ENCODE data around the gene ITGAE.
A peak's percentile ranks its signal among the peaks of the same experiment; 100 is the strongest.
"Not testable (repeated sequence)": the region's sequence is repeated elsewhere in the genome, so short reads cannot be mapped to it uniquely, and the experiment has no call there.

The ITGAE gene

DNA sequence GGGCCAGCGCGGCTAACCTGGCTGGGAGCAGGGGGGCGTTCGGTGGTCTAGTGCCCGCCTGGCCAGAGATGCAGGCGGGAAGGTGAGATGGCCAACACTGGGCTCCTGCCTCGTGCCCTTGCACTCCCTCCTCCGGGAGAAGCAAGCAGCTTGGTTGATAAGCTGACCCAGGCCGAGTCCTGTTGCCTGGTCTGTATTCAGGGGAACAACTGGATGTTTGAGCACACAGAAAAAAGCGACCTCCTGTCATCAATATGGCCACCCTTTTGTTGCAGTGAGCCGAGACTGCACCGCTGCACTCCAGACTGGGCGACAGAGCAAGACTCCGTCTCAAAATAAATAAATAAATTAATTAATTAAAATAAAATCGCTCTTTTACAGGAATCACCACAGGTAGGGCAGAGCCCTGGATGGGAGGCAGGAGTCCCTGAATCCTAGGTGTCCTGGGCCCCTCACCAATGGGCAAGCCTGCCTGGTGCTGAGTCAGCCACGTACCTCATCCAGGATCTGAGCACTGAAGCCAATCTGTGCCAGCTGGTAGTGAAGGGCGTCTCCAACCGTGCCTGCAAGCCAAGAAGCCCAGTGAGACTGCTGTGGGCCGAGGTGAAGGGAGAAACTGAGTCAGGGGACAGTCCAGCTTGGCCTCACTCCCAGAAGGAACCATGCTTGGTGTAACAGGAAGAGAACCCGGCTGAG, 45.5 kb downstream of the ITGAE start:
- DNase-seq = no peak

GRCh38 chr17:3754458-3755334, 46.3 kb downstream of the ITGAE start:
- DNase-seq = peak; percentile 45

GRCh38 chr17:3754066-3754457, 46.9 kb downstream of the ITGAE start:
- no peak for DNase-seq

DNA sequence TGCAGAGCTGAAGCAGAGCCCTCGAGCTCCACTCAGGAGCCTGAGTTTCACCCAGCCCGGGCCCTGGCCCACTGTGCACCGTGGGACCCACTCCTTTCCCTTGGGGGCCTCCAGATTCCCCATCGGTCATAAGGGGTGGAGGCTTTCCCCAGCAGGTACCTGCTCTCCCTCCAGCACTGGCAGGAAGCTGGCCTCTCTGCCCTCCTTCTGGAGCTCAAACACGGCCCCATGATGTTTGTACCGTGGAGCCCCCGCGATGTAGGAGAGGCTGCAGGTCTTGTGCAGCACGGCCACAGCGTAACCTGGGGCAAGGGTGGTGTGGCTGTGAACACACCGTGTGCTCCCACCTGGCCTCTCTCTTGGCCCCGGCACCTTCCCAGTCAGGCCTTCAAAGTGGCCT, 47.4 kb downstream of the ITGAE start:
- no peak for DNase-seq

GRCh38 chr17:3751836-3752235, 49.2 kb downstream of the ITGAE start:
- no peak for DNase-seq

DNA sequence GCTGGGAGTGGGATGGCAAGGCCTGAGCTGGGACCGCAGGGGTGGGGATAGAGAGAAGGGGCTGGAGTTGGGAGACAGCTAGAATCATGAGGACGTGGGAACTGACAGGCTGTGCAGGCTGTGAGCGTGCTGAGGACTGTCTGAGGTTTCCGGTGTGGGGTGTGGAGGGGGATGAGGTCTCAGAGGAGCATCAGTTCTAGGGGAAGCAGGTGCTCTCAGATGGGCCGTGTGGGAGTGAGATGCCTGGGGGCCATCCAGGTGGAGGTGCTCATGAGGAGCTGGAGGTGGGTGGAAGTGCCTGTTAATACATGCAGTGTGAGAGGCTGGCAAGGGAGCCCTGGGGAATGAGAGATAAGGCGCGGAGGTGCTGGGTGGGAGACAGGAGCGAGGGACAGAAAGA, 50.1 kb downstream of the ITGAE start:
- no peak for DNase-seq

DNA sequence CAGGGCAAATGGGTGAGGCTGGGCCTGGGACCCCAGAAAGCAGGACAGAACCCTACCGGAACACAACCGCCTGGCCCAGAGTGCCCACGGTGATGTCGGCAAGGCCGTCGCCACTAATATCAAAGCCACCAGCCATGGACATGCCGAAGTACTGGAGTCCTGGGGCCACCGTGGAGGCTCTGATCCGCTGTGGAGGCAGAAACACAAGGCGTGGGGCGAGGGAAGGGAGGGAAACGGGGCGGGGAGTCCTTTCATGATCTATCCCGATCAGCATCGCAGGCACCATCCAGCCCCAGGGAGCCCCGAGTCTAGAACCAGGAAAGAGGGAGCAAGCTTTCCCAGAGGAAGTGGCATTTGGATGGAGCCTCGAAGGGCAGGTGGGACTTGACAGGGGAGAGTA, 50.7 kb downstream of the ITGAE start:
- no peak for DNase-seq

DNA sequence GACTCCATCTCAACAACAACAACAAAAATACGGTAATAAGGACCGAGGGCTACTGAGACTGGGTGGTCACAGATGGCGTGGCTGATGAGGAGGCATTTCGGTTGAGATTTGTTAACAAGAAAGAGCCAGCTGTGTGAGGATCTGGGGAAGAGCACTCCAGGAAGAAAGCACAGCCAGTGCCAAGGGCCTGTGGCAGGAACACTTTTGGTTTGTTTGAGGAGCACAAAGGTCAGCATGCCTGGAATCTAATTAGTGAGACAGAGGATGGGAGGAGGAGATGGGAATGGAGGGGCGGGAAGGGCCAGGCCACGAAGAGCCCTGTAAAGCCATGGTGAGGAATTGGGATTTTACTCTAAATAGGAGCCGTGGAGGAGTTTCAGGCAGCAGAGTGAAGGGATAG, 52.4 kb downstream of the ITGAE start:
- no peak for DNase-seq

- no peak for DNase-seq
Observed at GRCh38 chr17:3747805-3748204, 53.2 kb downstream of the ITGAE start.

- no peak for DNase-seq
Observed at GRCh38 chr17:3745071-3745470, 55.9 kb downstream of the ITGAE start.

DNA sequence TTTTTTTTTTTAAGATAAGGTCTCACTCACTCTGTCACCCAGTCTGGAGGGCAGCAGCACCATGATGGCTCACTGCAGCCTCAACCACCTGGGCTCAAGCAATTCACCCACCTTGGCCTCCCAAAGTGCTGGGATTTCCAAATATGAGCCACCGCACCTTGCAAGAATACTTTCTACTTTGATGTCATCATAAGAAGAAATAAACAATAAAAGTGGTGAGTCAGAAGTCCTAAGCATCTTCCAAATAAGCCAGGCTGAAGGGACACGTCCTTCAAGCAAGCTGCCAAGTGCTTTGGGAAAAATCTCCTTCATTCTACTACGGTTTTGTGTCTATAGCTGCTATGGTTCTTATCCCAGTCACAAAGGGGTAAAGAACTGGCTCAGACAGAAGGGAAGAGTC, 57.0 kb downstream of the ITGAE start:
- DNase-seq = no peak

GRCh38 chr17:3740611-3741073, 60.3 kb downstream of the ITGAE start:
- no peak for DNase-seq

DNA sequence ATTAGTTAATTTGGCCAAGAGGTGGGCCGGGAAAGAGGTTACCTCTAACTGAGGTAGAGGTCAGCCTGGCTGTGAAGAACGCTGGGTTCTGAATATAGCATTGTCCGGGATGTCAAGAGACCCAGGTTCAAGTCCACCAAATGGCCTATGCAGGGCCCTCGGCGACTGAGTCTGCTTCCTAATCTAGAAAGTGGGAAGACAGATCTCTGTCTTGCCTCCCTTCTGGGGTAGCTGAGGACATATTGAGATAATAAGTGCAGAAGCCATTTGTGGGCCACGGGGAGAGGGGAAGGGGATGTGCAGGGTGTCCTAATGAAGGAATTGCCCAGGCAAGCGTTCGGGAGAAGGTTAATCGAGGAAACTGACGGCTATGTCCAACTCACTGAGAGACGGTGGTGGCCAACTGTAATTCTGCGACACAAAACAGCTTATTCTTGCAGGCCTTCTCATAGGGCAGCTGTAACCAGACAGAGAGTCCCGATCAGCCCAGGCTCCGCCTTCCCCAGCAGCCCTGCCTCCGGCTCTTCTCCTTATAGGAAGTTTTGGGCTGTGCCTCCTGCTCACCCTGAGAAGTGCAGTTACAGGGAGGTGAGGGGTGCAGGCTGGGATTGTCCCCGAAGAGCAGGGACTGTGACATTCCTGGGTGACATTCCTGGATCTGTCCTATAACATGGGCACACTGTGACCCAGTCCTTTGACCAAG, 61.4 kb downstream of the ITGAE start:
- DNase-seq = no peak

DNA sequence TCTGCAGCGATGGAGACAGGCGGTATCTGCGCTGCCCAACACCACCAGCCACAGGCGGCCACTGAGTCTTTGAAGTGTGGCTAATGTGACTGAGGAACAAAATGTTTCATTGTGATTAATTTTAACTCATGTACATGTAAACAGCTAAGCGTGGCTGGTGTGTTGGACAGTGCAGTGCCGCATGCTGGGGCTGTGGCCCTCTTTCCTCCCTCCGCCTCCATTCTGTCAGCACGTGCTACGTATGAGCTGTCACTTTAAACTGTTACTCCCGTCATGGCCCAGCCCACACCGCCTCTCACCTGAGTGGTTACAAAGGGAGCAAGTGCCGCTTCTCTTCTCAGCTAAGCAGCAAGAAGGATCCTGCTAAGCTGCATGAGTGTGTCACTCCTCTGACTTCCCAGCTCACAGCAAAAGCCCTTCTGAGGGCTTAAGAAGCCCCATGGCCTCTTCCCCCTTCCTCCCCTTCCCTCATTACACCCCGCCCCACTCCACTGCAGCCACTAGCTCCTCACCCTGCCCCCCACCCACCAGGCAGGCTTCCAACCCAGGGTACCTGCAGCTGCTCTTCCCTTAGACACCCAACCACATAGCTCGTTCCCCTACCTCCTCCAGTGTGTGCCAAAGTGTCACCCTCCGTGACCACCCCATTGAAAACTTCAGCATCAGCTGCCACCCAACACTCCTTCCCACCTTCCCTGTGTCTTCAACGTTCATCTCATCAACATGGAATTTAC, 62.3 kb downstream of the ITGAE start:
- no peak for DNase-seq

DNA sequence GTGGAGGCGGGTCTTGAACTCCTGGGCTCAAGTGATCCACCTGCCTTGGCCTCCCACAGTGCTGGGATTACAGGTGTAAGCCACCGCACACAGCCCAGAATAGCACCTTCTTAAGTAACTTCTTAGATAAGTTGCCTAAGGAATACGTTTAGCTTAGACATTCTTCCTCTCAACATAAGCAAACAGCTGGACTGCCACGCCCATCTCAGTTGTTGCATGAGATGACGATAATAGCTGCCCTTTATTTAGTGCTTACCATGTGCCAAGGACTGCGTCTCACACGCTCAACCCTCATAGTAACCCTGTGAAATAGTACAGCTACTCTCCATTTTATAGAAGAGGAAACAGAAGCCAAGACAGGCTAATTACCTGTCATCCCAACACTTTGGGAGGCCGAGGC, 65.5 kb downstream of the ITGAE start:
- DNase-seq = no peak

DNA sequence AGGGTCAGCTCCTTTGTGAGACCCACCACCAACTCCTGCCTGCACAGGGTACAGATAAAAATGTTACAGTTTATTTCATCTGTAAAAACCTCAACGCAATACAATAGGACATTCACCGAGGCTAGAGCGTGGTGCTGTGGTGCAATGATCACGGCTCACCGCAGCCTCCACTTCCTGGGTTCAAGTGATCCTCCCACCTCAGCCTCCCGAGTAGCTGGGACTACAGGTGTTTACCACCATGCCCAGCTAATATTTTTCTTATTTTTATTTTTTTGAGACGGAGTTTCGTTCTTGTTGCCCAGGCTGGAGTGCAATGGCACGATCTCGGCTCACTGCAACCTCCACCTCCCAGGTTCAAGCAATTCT, 66.1 kb downstream of the ITGAE start:
- DNase-seq = not testable (repeated sequence)

GRCh38 chr17:3732210-3732621, 68.8 kb downstream of the ITGAE start:
- no peak for DNase-seq

DNA sequence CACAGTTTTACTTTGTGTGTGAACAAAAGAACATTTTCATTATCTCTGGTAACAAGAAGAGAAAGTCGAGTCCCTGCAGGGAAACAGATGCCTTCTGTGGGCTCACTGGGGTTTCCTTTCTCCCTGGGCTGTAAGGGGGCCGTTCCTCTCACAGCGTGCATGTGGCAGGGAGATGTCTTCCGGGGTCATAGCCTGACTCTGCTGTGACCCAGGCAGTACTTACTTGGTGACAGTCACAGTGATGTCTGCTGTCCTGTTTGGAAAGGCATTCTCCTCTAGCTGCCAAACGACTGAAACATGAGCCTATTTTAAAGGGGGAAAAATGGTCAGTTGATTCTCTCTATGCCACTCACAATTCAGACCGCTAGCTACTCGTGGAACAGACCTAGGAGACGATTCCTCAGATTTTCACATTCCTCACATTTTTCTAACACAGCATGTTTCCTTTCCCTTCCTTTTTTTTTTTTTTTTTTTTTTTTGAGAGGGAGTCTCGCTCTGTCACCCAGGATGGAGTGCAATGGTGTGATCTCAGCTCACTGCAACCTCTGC, 70.0 kb downstream of the ITGAE start:
- no peak for DNase-seq

- DNase-seq = no peak
Observed at GRCh38 chr17:3729881-3730280, 71.1 kb downstream of the ITGAE start.

DNA sequence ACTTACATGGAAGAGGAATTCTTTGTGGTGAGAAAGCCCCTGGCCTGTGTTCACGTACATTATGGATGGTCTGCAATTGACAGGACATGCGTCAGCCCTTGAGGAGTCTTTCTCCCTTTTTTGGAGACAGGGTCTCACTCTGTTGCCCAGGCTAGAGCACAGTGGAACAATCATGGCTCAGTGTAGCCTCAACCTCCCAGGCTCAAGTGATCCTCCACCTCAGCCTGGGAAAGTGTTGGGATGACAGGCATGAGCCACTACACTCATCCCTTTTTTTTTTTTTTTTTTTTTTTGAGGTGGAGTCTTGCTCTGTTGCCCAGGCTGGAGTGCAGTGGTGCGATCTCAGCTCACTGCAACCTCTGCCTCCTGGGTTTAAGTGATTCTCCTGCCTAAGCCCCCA, 72.9 kb downstream of the ITGAE start:
- DNase-seq = not testable (repeated sequence)

- DNase-seq = no peak
Observed at GRCh38 chr17:3727041-3727440, 73.9 kb downstream of the ITGAE start.

DNA sequence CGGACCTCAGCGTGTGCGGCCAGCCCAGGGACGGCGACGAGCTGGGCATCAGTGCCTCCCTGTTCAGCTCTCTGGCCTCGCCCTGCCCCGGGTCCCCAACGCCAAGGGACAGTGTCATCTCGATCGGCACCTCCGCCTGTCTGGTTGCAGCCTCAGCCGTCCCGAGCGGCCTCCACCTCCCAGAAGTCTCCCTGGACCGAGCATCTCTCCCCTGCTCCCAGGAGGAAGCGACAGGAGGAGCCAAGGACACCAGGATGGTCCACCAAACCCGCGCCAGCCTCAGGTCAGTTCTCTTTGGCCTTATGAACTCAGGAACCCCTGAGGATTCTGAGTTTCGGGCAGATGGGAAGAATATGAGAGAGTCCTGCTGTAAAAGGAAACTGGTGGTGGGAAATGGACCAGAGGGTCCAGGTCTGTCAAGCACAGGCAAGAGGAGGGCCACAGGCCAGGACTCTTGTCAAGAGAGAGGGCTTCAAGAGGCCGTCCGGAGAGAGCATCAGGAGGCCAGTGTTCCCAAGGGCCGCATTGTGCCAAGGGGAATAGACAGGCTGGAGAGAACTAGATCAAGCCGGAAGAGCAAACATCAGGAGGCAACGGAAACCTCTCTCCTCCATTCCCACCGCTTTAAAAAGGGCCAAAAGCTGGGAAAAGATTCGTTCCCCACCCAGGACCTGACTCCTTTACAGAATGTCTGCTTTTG, 76.5 kb downstream of the ITGAE start:
- no peak for DNase-seq

Data from hematopoietic multipotent progenitor cell treated with erythropoietin and hydrocortisone succinate and interleukin-3 and kit ligand, for 8 days (in vitro differentiated cells).